Measurements from ENCODE around the gene ZDHHC20. TPM values are rescaled to one million over a fixed set of nuclear protein-coding genes. Genes with fewer than 3 reads are reported as not detected.

ZDHHC20 gene
- total RNA-seq, 4 donors from 2014 or later: 50.8 to 132 (median 67.1) TPM

GRCh38 chr13:21402586-21403307, 56.4 kb downstream of the ZDHHC20 start:
- no peaks in the 10 kb centered on the region for H3K9me3 ChIP-seq
- H3K36me3 ChIP-seq: peaks cover 0 to 20% (median 0%) of the 10 kb centered on the region in 3 donors
- H3K4me3 ChIP-seq: no peak overlapping the region
- H3K27ac ChIP-seq: no peak overlapping the region
- DNase-seq: no peak
- H3K4me1 ChIP-seq: no peaks in the 10 kb centered on the region
- no peak for TF ChIP-seq POLR2A (IDR thresholded peaks at IDR 0.05)
- no peak for TF ChIP-seq CTCF (IDR thresholded peaks at IDR 0.05)
- H3K27me3 ChIP-seq: no peaks in the 10 kb centered on the region

- H3K27ac ChIP-seq: no peak overlapping the region
- peaks cover 0 to 28% (median 0%) of the 10 kb centered on the region in 3 donors for H3K36me3 ChIP-seq
- TF ChIP-seq CTCF (IDR thresholded peaks at IDR 0.05) (no peak), POLR2A (IDR thresholded peaks at IDR 0.05) (no peak)
- no peaks in the 10 kb centered on the region for H3K4me1 ChIP-seq
- H3K4me3 ChIP-seq: no peak overlapping the region
- no peaks in the 10 kb centered on the region for H3K9me3 ChIP-seq
- no peaks in the 10 kb centered on the region for H3K27me3 ChIP-seq
- DNase-seq: no peak
Measured at GRCh38 chr13:21399741-21400140, 59.4 kb downstream of the ZDHHC20 start.

- no peak for TF ChIP-seq POLR2A (IDR thresholded peaks at IDR 0.05)
- no peak for TF ChIP-seq CTCF (IDR thresholded peaks at IDR 0.05)
- no peaks in the 10 kb centered on the region for H3K27me3 ChIP-seq
Measured at GRCh38 chr13:21395953-21396352, 63.1 kb downstream of the ZDHHC20 start.

GRCh38 chr13:21389124-21389523, 70.0 kb downstream of the ZDHHC20 start:
- H3K9me3 ChIP-seq: no peaks in the 10 kb centered on the region
- DNase-seq: no peak
- no peak for TF ChIP-seq CTCF (IDR thresholded peaks at IDR 0.05)
- TF ChIP-seq POLR2A (IDR thresholded peaks at IDR 0.05): no peak
- H3K27me3 ChIP-seq: no peaks in the 10 kb centered on the region
- H3K4me3 ChIP-seq: no peak overlapping the region
- peaks cover 0 to 68% (median 0%) of the 10 kb centered on the region in 3 donors for H3K36me3 ChIP-seq
- no peak overlapping the region for H3K27ac ChIP-seq
- H3K4me1 ChIP-seq: no peaks in the 10 kb centered on the region

More at GRCh38 chr13:21395953-21396352, 63.1 kb downstream of the ZDHHC20 start:
- H3K4me3 ChIP-seq: no peak overlapping the region
- peaks cover 0 to 31% (median 0%) of the 10 kb centered on the region in 3 donors for H3K36me3 ChIP-seq
- no peak overlapping the region for H3K27ac ChIP-seq
- no peak for DNase-seq
- no peaks in the 10 kb centered on the region for H3K4me1 ChIP-seq
- no peaks in the 10 kb centered on the region for H3K9me3 ChIP-seq

GRCh38 chr13:21385710-21386109, 73.4 kb downstream of the ZDHHC20 start:
- H3K36me3 ChIP-seq: peaks cover 0 to 75% (median 0%) of the 10 kb centered on the region in 3 donors
- no peak overlapping the region for H3K27ac ChIP-seq

More at GRCh38 chr13:21385710-21386109, 73.4 kb downstream of the ZDHHC20 start:
- H3K9me3 ChIP-seq: no peaks in the 10 kb centered on the region
- H3K4me3 ChIP-seq: no peak overlapping the region
- no peaks in the 10 kb centered on the region for H3K4me1 ChIP-seq
- no peak for DNase-seq
- no peak for TF ChIP-seq CTCF (IDR thresholded peaks at IDR 0.05)
- TF ChIP-seq POLR2A (IDR thresholded peaks at IDR 0.05): no peak
- no peaks in the 10 kb centered on the region for H3K27me3 ChIP-seq

All from Peyer's patch (tissue), 4 donors.